ENCODE measurements around the gene GAPVD1. TPM values are rescaled to one million over a fixed set of nuclear protein-coding genes. Genes with fewer than 3 reads are reported as not detected.
A peak's percentile ranks its signal among the peaks of the same experiment; 100 is the strongest.

Gene GAPVD1
- total RNA-seq, 2 experiments from 2014 or later, result 29.6 to 44.5 TPM

- POLR2A ChIA-PET, result interaction anchor here (1.6 to 2.0 kb wide), 2 partner anchors 9 to 18 kb away, joined by 3 to 5 read pairs; no protein-coding TSS in a partner anchor
- Histone ChIP-seq H3K9me3 (ENCODE audit: low read length) (no peaks in the 10 kb centered on the region), H3K79me2 (ENCODE audit: insufficient read depth, low read depth, low read length) (no peaks in the 10 kb centered on the region), H3K36me3 (ENCODE audit: insufficient read depth, low read length) (peaks cover 80% of the 10 kb centered on the region), H3K27ac (ENCODE audit: low read depth, low read length, poor library complexity, severe bottlenecking) (no peak overlapping the region), H3K4me1 (ENCODE audit: insufficient read depth, low read length, poor library complexity, severe bottlenecking) (peaks cover 6% of the 10 kb centered on the region), H4K20me1 (ENCODE audit: insufficient read depth, low read length) (no peaks in the 10 kb centered on the region), H2AFZ (ENCODE audit: low read length) (no peak overlapping the region), H3K4me3 (ENCODE audit: low read depth, low read length, poor library complexity, severe bottlenecking) (no peak overlapping the region), H3K4me2 (ENCODE audit: low read length) (no peak overlapping the region), H3K9me2 (ENCODE audit: insufficient read depth, low read length) (no peaks in the 10 kb centered on the region)
- DNase-seq (ENCODE audit: low spot score), result no peak
- intact Hi-C loops (cut with micrococcal nuclease; ENCODE audit: unreplicated experiment), result no loop called here
- TF ChIP-seq CTCF (conservative IDR thresholded peaks at IDR 0.05; ENCODE audit: low read length) (no peak), EZH2phosphoT487 (IDR thresholded peaks at IDR 0.05; ENCODE audit: borderline replicate concordance, low read depth, low read length) (no peak)
- CTCF ChIA-PET (ENCODE audit: unreplicated experiment), result no interaction called here
- no TSS peak for BruUV-seq (replicated peaks)
These were observed 99.0 kb downstream of the GAPVD1 start for GRCh38 chr9:125360601-125361000.

- Histone ChIP-seq H3K27ac (ENCODE audit: low read depth, low read length, poor library complexity, severe bottlenecking) (no peak overlapping the region), H3K4me2 (ENCODE audit: low read length) (no peak overlapping the region), H3K36me3 (ENCODE audit: insufficient read depth, low read length) (peaks cover 69% of the 10 kb centered on the region), H4K20me1 (ENCODE audit: insufficient read depth, low read length) (no peaks in the 10 kb centered on the region), H3K9me3 (ENCODE audit: low read length) (no peaks in the 10 kb centered on the region), H3K9me2 (ENCODE audit: insufficient read depth, low read length) (no peaks in the 10 kb centered on the region), H3K4me3 (ENCODE audit: low read depth, low read length, poor library complexity, severe bottlenecking) (no peak overlapping the region), H3K4me1 (ENCODE audit: insufficient read depth, low read length, poor library complexity, severe bottlenecking) (peaks cover 6% of the 10 kb centered on the region), H2AFZ (ENCODE audit: low read length) (no peak overlapping the region), H3K79me2 (ENCODE audit: insufficient read depth, low read depth, low read length) (no peaks in the 10 kb centered on the region)
- POLR2A ChIA-PET, result interaction anchor here (0.5 to 1.0 kb wide), 5 partner anchors 19 to 441 kb away, joined by 3 to 8 read pairs (median 3); no protein-coding TSS in a partner anchor
- TF ChIP-seq EZH2phosphoT487 (IDR thresholded peaks at IDR 0.05; ENCODE audit: borderline replicate concordance, low read depth, low read length) (no peak), CTCF (conservative IDR thresholded peaks at IDR 0.05; ENCODE audit: low read length) (peak; percentile 68)
- CTCF ChIA-PET (ENCODE audit: unreplicated experiment), result no interaction called here
- intact Hi-C loops (cut with micrococcal nuclease; ENCODE audit: unreplicated experiment), result no loop called here
- BruUV-seq (replicated peaks), result no TSS peak
- peak; percentile 43 for DNase-seq (ENCODE audit: low spot score)
These were observed 100.4 kb downstream of the GAPVD1 start for GRCh38 chr9:125361837-125362531.

- Histone ChIP-seq H3K9me2 (ENCODE audit: insufficient read depth, low read length) (no peaks in the 10 kb centered on the region), H3K36me3 (ENCODE audit: insufficient read depth, low read length) (peaks cover 30% of the 10 kb centered on the region; the same call in 1 of the 2 replicates), H3K4me1 (ENCODE audit: insufficient read depth, low read length, poor library complexity, severe bottlenecking) (peaks cover 6% of the 10 kb centered on the region), H4K20me1 (ENCODE audit: insufficient read depth, low read length) (no peaks in the 10 kb centered on the region), H3K9me3 (ENCODE audit: low read length) (no peaks in the 10 kb centered on the region), H3K4me2 (ENCODE audit: low read length) (no peak overlapping the region), H3K27ac (ENCODE audit: low read depth, low read length, poor library complexity, severe bottlenecking) (no peak overlapping the region), H3K4me3 (ENCODE audit: low read depth, low read length, poor library complexity, severe bottlenecking) (no peak overlapping the region), H3K79me2 (ENCODE audit: insufficient read depth, low read depth, low read length) (no peaks in the 10 kb centered on the region), H2AFZ (ENCODE audit: low read length) (no peak overlapping the region)
- intact Hi-C loops (cut with micrococcal nuclease; ENCODE audit: unreplicated experiment), result no loop called here
- ChIA-PET POLR2A (interaction anchor here (0.8 kb wide), 1 partner anchor 106 kb away, joined by 7 read pairs; no protein-coding TSS in a partner anchor), CTCF (ENCODE audit: unreplicated experiment) (no interaction called here)
- TF ChIP-seq EZH2phosphoT487 (IDR thresholded peaks at IDR 0.05; ENCODE audit: borderline replicate concordance, low read depth, low read length), result no peak
- TF ChIP-seq CTCF (conservative IDR thresholded peaks at IDR 0.05; ENCODE audit: low read length), result no peak
- no TSS peak for BruUV-seq (replicated peaks)
- no peak for DNase-seq (ENCODE audit: low spot score)
These were observed 105.0 kb downstream of the GAPVD1 start for GRCh38 chr9:125366676-125367075.

All from OCI-LY7 (cell line).